HL-60 (cell line): ENCODE data around the gene ADCK1.
"Not testable (repeated sequence)": the region's sequence is repeated elsewhere in the genome, so short reads cannot be mapped to it uniquely, and the experiment has no call there.

Experiments used
- POLR2AphosphoS5 ChIP-seq: IDR thresholded peaks from 2 replicates; pipeline ENCODE4 v1.6.1; 2012; ENCODE audit warnings: low read depth
- REST ChIP-seq: IDR thresholded peaks from 2 replicates; pipeline ENCODE4 v1.6.1; 2012; ENCODE audit warnings: low read depth; ENCODE audit not compliant: insufficient replicate concordance
- SPI1 ChIP-seq: IDR thresholded peaks from 2 replicates; pipeline ENCODE4 v1.6.1; 2012; ENCODE audit warnings: low read depth, mild to moderate bottlenecking, borderline replicate concordance
- TF ChIP-seq, protein P1 (sequence below): IDR thresholded peaks from one replicate; pipeline ENCODE4 v1.5.1; 2011; ENCODE audit warnings: low read length, control low read depth, inconsistent platforms; ENCODE audit not compliant: insufficient read depth

DNA sequence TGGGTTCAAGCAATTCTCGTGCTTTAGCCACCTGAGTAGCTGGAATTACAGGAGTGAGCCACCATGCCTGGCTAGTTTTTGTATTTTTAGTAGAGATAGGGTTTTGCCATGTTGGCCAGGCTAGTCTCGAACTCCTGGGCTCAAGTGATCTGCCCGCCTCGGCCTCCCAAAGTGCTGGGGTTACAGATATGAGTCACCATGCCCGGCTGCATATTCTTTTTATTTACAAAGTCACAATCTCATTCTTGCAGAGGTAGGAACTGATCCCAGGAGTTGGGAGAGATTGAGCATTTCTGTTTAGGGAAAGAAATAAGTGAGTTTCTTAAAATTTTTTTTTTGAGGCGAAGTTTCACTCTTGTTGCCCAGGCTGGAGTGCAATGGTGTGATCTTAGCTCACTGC is 12.8 kb downstream of the ADCK1 start:
- not testable (repeated sequence) for TF ChIP-seq REST, POLR2AphosphoS5, SPI1
- TF ChIP-seq, protein P1, sequence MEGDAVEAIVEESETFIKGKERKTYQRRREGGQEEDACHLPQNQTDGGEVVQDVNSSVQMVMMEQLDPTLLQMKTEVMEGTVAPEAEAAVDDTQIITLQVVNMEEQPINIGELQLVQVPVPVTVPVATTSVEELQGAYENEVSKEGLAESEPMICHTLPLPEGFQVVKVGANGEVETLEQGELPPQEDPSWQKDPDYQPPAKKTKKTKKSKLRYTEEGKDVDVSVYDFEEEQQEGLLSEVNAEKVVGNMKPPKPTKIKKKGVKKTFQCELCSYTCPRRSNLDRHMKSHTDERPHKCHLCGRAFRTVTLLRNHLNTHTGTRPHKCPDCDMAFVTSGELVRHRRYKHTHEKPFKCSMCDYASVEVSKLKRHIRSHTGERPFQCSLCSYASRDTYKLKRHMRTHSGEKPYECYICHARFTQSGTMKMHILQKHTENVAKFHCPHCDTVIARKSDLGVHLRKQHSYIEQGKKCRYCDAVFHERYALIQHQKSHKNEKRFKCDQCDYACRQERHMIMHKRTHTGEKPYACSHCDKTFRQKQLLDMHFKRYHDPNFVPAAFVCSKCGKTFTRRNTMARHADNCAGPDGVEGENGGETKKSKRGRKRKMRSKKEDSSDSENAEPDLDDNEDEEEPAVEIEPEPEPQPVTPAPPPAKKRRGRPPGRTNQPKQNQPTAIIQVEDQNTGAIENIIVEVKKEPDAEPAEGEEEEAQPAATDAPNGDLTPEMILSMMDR, result not testable (repeated sequence)
